GM21737 (cell line): ENCODE results near the gene C1orf167.

ENCODE experiments used
- ATAC-seq: cut with Tn5 transposase; IDR thresholded peaks from one replicate; pipeline ENCODE4 v1.9.1; 2021; ENCODE audit warnings: mild to moderate bottlenecking, moderate library complexity; ENCODE audit not compliant: unreplicated experiment

Gene C1orf167

DNA sequence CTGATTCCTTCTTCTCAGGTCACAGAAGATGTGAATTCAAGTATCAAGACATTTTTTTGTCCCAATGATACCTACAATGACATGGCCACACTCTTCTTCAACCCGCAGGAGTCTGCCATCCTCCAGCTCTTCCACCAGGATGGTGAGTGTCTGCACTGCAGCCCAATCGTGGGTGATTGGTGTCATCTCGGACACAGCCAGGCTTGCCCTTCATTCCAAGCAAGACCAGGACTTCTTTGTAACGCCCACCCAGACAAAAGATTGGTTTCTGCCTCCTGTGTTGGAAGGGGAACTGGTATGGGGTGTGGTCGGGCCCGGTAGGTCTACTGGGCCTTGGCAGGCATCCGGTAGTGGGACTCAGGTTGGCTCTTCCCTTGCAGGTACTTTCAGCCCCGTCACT is 71.5 kb downstream of the C1orf167 start:
- no peak for ATAC-seq

DNA sequence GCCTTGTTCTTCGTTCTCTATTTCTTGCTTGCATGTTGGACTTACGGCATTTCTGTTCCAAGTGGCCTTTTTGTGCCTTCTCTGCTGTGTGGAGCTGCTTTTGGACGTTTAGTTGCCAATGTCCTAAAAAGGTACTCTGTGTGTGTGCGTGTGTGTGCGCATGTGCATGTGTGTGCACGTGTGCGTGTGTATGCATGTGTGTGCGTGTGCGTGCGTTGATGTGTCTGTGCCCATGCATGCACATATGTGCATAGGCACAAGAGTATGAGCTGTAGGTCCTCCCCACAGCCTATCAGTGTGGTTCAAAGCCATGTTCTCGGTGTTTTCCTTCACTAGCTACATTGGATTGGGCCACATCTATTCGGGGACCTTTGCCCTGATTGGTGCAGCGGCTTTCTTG is 71.9 kb downstream of the C1orf167 start:
- ATAC-seq = no peak

GRCh38 chr1:11835441-11836225 is 73.6 kb downstream of the C1orf167 start:
- no peak for ATAC-seq

DNA sequence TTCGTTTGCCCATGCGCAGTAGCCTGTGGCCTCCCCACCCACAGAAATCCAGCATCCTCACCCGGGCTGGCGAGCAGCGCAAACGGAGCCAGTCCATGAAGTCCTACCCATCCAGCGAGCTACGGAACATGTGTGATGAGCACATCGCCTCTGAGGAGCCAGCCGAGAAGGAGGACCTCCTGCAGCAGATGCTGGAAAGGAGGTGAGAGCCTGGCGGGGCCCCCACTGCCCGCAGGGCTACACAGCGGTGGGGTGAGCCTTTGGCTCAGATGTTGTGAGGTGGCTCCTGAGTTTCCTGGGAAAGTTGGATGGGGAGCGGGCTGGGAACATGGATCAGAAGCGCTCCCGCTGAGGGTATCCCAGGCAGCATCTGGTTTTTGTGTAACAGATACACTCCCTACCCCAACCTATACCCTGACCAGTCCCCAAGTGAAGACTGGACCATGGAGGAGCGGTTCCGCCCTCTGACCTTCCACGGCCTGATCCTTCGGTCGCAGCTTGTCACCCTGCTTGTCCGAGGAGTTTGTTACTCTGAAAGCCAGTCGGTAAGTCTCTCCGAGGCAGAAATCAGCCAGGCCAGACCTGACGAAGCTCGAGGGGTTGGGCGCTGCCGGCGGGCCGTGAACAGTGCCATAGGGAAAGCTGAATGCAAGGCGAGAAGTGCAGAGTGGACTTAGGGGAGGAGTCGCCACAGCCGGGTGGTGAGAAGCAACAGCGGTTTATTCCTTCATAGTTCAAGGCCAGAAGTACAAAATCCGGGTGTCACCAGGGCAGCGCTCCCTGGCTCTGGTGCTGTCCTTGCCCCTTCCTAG is 75.2 kb downstream of the C1orf167 start:
- ATAC-seq = no peak

DNA sequence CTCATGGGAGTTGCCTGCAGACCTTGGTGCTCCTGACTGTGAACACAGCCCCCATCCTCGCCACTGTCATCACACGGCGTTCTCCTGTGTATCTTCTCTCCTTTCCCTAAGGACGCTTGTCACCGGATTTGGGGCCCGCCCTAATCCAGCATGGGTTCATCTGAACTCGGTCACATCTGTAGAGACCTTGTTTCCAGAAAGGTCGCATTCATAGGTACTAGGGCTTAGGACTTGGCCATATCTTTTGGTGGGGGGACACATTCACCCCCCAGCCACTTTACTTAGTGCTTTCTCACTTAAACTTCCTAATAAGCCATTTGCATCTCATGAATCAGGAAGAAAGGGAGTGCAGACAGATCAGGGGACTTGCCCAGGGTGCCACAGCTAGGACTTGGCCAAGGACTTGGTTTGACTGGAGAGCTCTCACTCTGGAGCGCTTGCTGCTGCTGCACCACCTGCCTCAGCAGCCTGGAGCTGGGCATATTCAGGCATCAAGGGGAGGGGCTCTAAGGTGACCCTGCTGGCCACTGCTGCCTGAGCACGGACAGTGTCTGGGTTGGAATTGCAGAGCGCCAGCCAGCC is 75.9 kb downstream of the C1orf167 start:
- no peak for ATAC-seq

GRCh38 chr1:11838349-11839272 is 76.6 kb downstream of the C1orf167 start:
- ATAC-seq = no peak
